ENCODE results near the gene NCOA5. TPM values are rescaled to one million over a fixed set of nuclear protein-coding genes. Genes with fewer than 3 reads are reported as not detected.

The NCOA5 gene
- polyA plus RNA-seq, 1 experiment = 27.0 TPM

- DNase-seq (ENCODE audit: low read depth, low spot score) = no peak
- Histone ChIP-seq H3K27ac (ENCODE audit: low read depth, low read length) (no peak overlapping the region), H3K27me3 (ENCODE audit: control insufficient read depth, insufficient read depth, low read length) (peaks cover 6% of the 10 kb centered on the region), H3K9me3 (ENCODE audit: control insufficient read depth, insufficient read depth, low read length) (peaks cover 5% of the 10 kb centered on the region; the same call in 1 of the 2 replicates), H3K4me3 (ENCODE audit: low read depth, low read length) (no peak overlapping the region)
- ChIA-PET POLR2A (no interaction called here), CTCF (interaction anchor here (0.6 to 2.0 kb wide), 3 partner anchors 8 to 55 kb away, joined by 3 to 7 read pairs (median 3); no protein-coding TSS in a partner anchor)
- TF ChIP-seq CTCF (IDR thresholded peaks at IDR 0.05; ENCODE audit: low read depth, low read length) = no peak
Observed at GRCh38 chr20:46120136-46120535, 30.4 kb upstream of the NCOA5 start.

- POLR2A ChIA-PET = no interaction called here
- peaks cover 5% of the 10 kb centered on the region; the same call in 1 of the 2 replicates for H3K9me3 ChIP-seq (ENCODE audit: control insufficient read depth, insufficient read depth, low read length)
- no peak overlapping the region for H3K27ac ChIP-seq (ENCODE audit: low read depth, low read length)
Observed at GRCh38 chr20:46119547-46119946, 29.8 kb upstream of the NCOA5 start.

GRCh38 chr20:46119028-46119546 lies 29.3 kb upstream of the NCOA5 start:
- H3K9me3 ChIP-seq (ENCODE audit: control insufficient read depth, insufficient read depth, low read length) = peaks cover 5% of the 10 kb centered on the region; the same call in 1 of the 2 replicates
- CTCF ChIA-PET = interaction anchor here (1.3 to 2.0 kb wide), 2 partner anchors 9 to 56 kb away, joined by 3 to 7 read pairs; no protein-coding TSS in a partner anchor

More at GRCh38 chr20:46119547-46119946, 29.8 kb upstream of the NCOA5 start:
- DNase-seq (ENCODE audit: low read depth, low spot score) = no peak
- H3K4me3 ChIP-seq (ENCODE audit: low read depth, low read length) = no peak overlapping the region
- no peak for TF ChIP-seq CTCF (IDR thresholded peaks at IDR 0.05; ENCODE audit: low read depth, low read length)
- CTCF ChIA-PET = interaction anchor here (0.6 to 2.0 kb wide), 3 partner anchors 9 to 56 kb away, joined by 3 to 7 read pairs (median 3); no protein-coding TSS in a partner anchor
- H3K27me3 ChIP-seq (ENCODE audit: control insufficient read depth, insufficient read depth, low read length) = peaks cover 7% of the 10 kb centered on the region

GRCh38 chr20:46118481-46119020 lies 28.8 kb upstream of the NCOA5 start:
- CTCF ChIA-PET = interaction anchor here (2.0 kb wide), 1 partner anchor 10 kb away, joined by 7 read pairs; no protein-coding TSS in a partner anchor

More at GRCh38 chr20:46119028-46119546, 29.3 kb upstream of the NCOA5 start:
- POLR2A ChIA-PET = no interaction called here
- no peak for TF ChIP-seq CTCF (IDR thresholded peaks at IDR 0.05; ENCODE audit: low read depth, low read length)
- H3K4me3 ChIP-seq (ENCODE audit: low read depth, low read length) = no peak overlapping the region
- no peak overlapping the region for H3K27ac ChIP-seq (ENCODE audit: low read depth, low read length)
- DNase-seq (ENCODE audit: low read depth, low spot score) = no peak
- peaks cover 11% of the 10 kb centered on the region for H3K27me3 ChIP-seq (ENCODE audit: control insufficient read depth, insufficient read depth, low read length)

More at GRCh38 chr20:46118481-46119020, 28.8 kb upstream of the NCOA5 start:
- no peak for TF ChIP-seq CTCF (IDR thresholded peaks at IDR 0.05; ENCODE audit: low read depth, low read length)
- no peak for DNase-seq (ENCODE audit: low read depth, low spot score)
- H3K27ac ChIP-seq (ENCODE audit: low read depth, low read length) = no peak overlapping the region
- POLR2A ChIA-PET = no interaction called here
- no peak overlapping the region for H3K4me3 ChIP-seq (ENCODE audit: low read depth, low read length)
- H3K9me3 ChIP-seq (ENCODE audit: control insufficient read depth, insufficient read depth, low read length) = peaks cover 5% of the 10 kb centered on the region; the same call in 1 of the 2 replicates
- H3K27me3 ChIP-seq (ENCODE audit: control insufficient read depth, insufficient read depth, low read length) = peaks cover 11% of the 10 kb centered on the region
